NCI-H82 treated with DMSO at 0.1 percent for 48 hours (cell line): ENCODE results near the gene CMTM4.
"Not testable (repeated sequence)": the region's sequence is repeated elsewhere in the genome, so short reads cannot be mapped to it uniquely, and the experiment has no call there.

ENCODE experiments used
- DNase-seq: peaks from one replicate; lab custom pipeline; 2025; ENCODE audit not compliant: unreplicated experiment; lab: John Stamatoyannopoulos, UW

The CMTM4 gene

DNA sequence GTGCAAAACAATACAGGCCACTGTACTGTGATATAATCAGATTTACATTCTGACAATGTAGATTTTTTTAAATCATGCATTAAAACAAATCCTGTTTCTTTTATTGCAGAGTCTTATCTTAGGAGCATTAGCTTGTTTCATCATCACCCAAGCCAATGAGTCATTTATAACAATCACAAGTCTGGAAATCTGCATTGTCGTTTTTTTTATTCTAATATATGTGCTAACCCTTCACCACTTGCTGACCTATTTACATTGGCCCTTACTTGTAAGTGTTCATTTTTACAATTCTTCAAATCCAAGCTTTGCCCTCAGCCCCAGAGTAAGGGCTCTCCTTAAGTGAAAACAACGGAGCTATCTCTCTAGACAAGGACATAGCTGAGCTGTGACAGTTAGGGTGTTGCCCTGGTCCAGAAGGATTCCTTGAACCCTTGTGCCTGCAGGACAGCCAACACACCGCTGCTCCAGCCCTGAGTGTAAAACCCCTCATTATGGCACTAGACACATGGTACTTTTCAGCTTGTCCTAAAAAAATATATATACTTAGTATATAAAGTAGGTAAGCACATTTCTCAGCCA, 126.6 kb downstream of the CMTM4 start:
- no peak for DNase-seq

DNA sequence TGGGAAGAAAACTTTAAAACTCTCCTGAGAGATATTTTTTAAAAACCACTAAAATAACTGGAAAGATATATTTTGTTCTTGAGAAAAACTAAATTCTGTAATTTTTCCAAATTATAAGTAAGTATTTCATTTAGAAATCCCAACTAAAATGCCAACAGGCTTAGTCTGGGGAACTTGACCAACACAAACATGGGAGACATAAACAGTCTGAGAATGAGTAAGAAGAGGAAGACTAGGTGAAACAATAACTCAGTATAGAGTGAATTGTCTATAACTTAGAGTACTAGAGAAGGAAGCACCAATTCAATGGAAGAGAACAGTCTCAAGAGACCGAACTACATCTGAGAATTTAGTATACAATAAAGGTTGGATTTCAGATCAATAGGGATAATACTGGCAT, 127.4 kb downstream of the CMTM4 start:
- no peak for DNase-seq

DNA sequence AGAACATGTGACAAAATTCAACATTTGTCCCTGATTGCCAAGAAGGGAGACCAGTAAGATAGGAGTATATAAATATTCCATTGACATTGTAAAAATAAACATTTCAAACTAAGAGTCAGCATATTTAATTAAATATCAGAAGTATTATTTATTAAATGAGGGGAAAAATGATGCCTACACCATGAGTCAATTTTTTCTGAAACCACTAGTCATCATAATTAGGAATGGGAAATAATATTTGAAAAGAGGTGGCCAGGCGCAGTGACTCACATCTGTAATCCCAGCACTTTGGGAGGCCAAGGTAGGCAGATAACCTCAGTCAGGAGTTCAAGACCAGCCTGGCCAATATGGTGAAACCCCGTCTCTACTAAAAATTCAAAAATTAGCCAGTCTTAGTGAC, 128.2 kb downstream of the CMTM4 start:
- DNase-seq, result no peak

DNA sequence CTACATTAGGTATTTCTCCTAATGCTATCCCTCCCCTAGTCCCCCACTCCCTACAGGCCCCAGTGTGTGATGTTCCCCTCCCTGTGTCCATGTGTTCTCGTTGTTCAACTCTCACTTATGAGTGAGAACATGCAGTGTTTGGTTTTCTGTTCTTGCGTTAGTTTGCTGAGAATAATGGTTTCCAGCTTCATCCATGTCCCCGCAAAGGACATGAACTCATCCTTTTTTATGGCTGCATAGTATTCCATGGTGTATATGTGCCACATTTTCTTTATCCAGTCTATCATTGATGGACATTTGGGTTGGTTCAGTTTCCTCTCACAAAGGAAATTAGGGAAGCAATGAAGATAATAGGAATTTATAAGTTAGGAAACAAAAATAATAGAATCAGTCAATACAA, 129.3 kb downstream of the CMTM4 start:
- DNase-seq, result not testable (repeated sequence)

DNA sequence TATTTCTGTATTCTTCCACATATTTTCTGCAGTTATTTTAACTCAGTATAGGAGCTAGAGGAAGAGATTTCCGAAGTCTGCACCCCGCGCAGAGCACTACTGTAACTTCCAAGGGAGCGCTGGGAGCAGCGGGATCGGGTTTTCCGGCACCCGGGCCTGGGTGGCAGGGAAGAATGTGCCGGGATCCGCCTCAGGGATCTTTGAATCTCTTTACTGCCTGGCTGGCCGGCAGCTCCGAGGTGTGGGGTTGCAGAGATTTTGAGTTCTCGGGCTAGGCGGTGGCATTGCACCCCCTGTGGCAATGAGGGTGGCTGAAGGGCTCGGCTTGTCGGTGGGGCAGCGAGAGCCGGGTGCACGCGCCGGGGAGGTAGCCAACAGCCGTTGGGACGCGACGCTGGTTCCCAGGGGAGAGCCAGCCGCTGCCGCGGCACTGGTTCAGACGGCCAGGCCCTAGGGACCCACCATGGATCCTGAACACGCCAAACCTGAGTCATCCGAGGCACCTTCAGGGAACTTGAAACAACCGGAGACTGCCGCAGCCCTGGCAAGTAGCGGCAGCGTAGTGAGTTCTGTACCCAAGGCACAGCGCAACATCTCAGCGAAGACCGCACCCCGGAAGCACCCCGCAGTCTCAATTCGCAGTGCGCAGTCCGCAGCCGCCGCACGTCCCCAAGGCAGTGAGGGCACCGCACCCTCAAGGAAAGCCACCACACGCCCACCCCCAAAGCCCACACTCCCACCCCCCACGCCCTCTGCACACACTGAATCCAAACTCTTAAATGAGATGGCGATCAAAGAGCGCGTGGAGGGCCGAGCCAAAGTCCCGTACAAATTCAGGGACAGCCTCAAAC, 130.3 kb downstream of the CMTM4 start, which contains the start of gene CMTM1:
TSS of gene CMTM1 (plus strand) at position 389 of the 851 bp plus-strand sequence. CDS start at position 464, 75 bp downstream.
- DNase-seq, result no peak
